GM21723 (cell line): ENCODE data around the gene TWNK.

Experiments
- ATAC-seq: cut with Tn5 transposase; IDR thresholded peaks from one replicate; pipeline ENCODE4 v1.9.1; 2021; ENCODE audit warnings: mild to moderate bottlenecking, moderate library complexity; ENCODE audit not compliant: unreplicated experiment

The TWNK gene

GRCh38 chr10:101010329-101010728, 23.0 kb downstream of the TWNK start:
- ATAC-seq, result no peak

DNA sequence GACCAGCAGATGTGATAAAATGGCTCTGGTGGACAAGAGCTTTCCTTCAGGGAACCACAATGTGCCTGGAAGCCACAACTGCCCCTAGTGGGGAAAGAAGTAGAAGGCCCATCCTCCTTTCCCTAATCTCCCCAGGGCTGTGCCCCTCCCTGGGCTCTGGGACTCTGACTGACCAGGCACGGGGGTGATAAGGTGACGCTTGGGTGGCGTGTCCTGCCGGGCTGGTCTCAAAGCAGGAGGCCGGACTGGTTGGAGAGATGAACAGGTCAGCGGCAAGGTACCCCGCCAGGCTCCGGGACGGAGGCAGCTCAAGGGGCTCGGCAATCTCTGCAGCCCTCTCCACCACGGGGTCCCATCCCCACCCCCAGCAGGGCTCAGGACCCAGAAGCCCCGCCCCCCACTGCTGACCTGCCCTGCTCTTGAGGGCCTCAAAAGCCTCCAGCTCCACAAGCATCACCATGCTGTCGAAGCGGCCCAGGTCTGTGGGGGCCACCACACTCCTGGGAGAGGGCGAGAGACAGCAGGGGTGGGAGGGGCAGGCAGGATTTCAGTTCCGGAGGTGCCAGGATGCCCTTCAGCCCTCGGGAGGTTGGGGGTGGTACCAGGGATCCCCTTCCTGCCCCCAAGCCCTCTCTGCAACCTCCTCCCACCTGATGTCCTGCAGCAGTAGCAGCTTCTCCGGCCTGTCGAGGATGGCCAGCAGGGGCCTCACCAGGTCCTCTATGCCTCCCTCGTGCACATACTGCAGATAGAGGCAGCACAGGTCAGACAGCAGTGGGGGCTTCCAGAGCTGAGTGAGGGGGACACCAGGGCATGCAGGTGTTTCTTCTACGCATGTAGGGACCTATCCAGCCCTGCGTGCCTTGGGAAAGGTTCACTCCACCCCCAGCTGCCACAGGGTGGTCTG, 24.4 kb downstream of the TWNK start:
- no peak for ATAC-seq

- peak; percentile 81 for ATAC-seq
Observed at GRCh38 chr10:101012525-101013364, 25.4 kb downstream of the TWNK start.

GRCh38 chr10:101013365-101013825, 26.1 kb downstream of the TWNK start:
- ATAC-seq, result no peak

DNA sequence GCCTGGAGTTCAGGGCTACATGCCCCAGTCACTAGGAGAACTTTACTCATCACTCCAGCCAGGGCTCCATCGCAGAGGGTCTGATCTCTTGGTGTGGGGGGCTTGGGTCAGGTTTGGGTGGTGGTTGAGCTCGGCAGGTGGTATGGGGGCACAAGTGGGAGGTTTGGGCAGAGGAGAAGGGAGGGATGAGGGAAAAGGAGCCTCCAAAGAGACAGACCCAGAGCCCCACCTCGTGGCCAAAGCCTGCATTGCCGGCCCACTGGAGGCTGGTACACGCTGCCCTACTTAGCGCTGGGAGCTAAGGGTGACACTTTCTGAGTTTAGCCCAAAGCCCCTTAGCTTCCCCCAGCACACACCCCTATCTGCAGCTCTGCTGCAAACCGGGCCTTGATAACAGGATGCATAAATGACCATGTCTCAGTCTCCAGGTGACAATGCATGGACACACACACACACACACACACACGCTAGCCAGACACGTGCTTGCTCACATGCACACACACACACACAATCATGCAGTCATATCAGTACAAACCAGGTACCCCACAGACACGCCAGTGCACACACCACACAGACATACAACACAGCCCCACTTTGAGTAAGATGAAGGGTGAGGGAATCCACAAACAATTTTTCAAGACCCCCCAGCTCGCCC, 27.0 kb downstream of the TWNK start:
- ATAC-seq, result peak; percentile 47

GRCh38 chr10:101014966-101015581, 27.7 kb downstream of the TWNK start:
- no peak for ATAC-seq

DNA sequence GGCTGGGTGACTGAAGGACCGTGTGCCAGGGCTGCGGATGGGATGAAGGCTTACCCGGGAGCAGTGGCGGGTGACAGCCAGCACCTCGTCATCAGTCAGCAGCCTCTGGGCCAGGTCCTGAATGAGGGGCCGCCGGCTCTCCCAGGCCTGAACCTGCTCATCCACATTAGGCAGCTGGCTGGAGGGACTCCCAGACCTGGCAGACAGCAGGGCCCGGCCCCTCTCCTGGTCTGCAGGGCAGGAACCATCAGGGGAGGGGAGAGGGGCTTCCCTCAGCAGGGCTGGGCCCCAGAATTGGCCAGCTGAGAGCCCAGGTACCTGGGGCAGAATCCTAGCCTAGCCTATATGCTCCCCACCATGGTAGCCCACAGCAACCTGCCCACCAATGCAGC, 28.2 kb downstream of the TWNK start:
- no peak for ATAC-seq

- ATAC-seq, result no peak
Observed at GRCh38 chr10:101016814-101017213, 29.5 kb downstream of the TWNK start.

GRCh38 chr10:101018118-101018599, 30.8 kb downstream of the TWNK start:
- ATAC-seq, result no peak

DNA sequence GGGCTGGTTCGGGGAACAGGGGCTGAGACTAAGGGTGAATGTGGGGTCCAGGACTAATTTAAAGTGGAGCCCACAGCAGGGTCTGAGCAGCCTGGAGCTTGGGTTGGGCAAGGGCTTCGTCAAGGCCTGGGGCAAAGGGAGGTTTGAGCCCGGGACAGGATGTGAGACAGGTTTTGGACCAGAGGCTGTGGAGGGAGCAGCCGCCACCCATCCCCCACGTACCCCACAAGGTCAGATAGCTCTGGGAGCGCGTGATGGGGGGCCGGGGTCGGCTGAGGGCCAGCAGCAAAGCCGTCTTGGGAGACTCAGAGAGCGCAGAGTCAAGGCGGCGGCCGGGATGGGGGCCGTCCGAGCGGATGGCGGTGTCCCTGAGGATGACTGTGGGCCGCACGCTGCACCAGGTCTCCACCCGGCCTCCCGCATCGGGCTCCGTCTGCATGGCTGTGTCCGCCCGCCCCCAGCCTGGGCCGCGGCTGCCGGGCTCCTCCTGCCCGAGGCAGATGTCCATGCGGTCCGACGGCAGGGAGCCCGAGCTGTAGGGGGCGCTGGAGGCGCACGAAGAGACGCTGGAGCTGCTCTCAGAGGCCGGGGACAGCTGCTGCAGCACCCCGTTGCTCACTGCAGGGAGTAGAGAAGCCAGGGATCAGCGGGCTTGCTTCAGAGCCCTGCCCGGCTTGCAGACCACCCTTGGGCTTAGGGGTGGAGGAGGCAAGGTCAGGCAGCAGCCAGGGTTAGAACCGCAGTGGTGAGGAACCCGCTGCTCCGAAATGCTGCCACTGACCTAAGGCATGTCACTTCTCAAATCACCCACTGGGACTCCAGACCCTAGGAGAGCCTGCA, 31.5 kb downstream of the TWNK start:
- no peak for ATAC-seq

GRCh38 chr10:101019440-101019703, 32.0 kb downstream of the TWNK start:
- ATAC-seq, result no peak

- ATAC-seq, result no peak
Observed at GRCh38 chr10:101020427-101021075, 33.2 kb downstream of the TWNK start.

DNA sequence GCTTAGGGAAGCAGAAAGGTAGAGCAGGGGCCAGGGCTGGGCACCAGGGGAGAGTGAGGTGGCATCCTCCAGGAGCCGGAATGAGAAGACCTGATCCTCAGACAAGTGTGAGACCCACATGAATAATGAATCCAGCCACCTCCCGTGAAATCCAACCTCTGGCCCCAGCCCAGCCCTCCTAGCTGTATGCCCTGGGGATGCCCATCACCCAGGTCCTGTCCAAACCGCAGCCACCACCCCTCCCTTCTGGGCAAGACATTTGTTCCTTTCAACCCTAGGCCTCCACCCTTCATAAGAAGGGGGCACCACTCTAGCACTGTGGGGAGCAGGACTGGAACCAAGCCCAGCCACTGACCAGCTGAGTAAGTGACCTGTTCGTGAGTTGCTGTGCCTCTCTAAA, 33.9 kb downstream of the TWNK start:
- ATAC-seq, result no peak

DNA sequence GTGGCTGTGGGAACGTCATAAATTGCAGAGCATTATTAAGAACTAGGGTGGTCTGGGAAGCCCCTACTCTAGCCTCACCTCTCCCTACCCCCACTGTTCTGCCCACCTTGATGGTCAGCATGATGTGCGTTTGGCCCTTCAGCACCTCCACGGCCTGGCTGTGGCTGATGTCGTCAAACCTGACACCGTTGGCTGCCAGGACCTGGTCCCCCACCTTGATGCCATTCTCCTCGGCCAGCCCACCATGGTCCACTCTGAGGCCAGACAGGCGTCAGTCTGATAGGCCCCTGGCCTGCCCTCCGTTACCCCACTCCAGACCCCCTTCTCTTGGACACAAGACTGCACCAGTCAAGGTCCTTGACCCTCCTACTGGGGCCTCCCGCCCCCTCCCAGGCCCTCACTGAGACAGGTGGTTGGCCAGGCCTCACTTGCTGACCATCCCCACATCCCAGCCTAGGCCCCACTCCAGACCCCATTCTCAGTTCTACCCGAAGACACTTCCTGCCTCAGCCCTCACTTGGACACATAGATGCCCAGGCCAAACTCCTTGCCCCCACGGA, 34.4 kb downstream of the TWNK start:
- ATAC-seq, result no peak

DNA sequence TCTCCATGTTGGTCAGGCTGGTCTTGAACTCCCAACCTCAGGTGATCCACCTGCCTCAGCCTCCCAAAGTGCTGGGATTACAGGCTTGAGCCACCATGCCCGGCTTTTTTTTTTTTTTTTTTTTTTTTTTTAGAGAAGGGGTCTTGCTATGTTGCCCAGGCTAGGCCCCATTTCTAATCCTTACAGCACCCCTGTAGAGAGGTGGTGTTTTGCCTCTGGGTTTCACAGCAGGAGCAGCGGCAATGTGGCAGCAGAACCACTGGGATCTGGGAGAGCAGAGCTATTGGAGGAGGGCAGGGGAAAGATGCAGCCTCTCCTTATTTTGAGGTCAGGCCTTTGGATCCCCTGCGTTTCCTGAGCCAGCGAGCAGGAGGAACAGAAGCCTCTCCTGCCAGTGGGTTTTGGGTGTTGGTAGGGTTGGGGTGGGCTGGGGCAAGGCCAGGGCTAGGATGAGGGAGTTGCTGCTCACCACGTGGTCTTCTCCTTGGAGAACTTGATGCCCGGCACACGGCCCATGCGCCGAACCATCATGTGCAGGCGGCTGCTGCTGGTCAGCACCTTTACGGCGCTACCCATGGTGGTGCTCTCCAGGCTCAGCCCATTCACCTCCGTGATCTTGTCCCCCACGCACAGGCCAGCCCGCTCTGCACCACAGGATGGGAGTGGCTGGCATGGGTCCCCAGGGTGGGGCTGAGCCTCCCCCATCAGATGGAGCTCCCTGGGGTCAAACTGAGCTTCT, 35.8 kb downstream of the TWNK start:
- ATAC-seq, result no peak

DNA sequence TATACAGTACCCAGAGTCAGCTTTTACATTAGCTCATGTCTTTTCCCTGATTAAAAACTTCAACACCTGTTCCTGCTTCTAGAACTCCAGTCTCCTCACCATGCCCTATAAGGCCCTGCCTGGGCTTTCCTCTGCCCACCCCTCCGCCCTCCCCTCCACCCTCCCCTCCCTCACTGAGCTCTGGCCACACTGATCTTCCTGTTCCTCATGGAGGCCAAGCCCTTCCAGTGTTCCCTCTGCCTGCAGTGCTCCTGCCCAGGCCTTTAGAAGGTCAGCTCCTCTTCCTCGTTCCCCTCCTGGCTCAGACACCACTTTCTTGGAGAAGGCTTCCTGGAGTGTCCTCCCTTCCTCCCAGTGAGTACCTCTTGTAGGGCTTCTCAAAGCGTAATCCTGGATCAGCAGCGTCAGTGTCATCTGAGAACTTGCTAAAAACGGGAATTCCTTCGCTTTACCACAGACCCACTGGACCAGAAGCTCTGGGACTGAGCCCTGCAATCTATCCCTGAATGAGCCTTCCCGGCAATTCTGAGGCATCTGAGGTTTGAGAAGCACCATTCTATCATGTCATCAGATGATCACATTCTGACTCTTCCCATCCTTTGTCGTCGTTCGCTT, 39.9 kb downstream of the TWNK start:
- ATAC-seq, result no peak

DNA sequence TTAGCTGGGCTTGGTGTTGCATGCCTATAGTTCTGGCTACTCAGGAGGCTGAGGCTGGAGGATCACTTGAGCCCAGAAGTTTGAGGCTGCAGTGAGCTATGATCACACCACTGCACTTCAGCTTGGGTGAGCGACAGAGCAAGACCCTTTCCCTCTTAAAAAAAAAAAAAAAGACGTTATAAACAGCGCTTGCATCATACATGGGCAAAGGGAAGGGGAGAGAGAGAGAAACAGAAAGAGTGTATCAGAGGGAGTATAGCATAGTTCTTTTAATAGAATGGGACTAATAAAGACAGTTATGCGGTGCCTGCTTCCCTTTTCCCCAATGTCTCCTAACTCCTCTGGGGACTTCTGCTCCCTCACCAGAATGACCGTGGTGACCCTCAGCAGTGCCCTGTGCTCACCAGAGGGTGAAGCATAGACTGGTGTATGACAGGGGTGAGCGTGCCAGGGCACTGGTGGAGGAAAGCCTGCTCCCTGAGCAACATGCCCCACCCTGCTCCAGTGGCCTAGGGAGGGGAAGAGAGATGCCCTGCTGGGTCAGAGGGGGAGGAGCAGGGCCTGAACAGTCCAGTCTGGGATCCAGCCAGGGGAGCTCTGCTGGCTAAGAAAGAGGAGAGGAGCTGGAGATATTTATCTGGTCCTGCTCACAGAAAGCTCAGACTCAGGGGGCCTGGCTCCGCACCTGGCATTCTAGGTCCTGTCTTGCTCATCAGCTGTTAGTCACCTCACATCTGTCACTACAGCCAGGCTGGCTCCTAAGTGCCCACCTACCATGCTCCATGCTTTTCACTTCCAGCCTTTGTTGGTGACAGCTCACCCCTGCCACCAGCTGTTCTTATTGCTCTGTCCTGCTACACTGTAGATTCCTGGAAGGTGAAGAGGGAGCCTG, 41.3 kb downstream of the TWNK start:
- no peak for ATAC-seq
